OCI-LY7 (cell line): ENCODE measurements around the gene RNF208. TPM values are rescaled to one million over a fixed set of nuclear protein-coding genes. Genes with fewer than 3 reads are reported as not detected.

Experiments
- BruUV-seq: library from RNA; stranded (reverse); fragments of 400-500 nt; replicated peaks from 2 replicates; lab custom pipeline; 2021; lab: Mats Ljungman, UMichigan
- CTCF ChIA-PET: fragments of 300-600 bp; sonication (Branson Sonifier 250); formaldehyde crosslinking; loops from one replicate; lab custom pipeline; 2022; ENCODE audit warnings: antibody characterized with exemption; ENCODE audit not compliant: unreplicated experiment; lab: Charles Lee
- POLR2A ChIA-PET: fragments of 300-600 bp; sonication (Branson Sonifier 250); formaldehyde crosslinking; loops from one replicate; lab custom pipeline; 2022; ENCODE audit warnings: antibody characterized with exemption; lab: Charles Lee
- DNase-seq: peaks from one replicate; pipeline ENCODE4 v3.0.0-alpha.2; 2015; ENCODE audit warnings: low spot score
- H2AFZ ChIP-seq: fragments of 200-600 bp; sonication (generic), shearing (Covaris generic); 2 replicates; pipeline ENCODE4 v1.6.1; 2014; ENCODE audit warnings: mild to moderate bottlenecking, antibody characterized with exemption, low read length, moderate library complexity
- H3K27ac ChIP-seq: fragments of 200-600 bp; sonication (generic); 2 replicates; pipeline ENCODE4 v1.5.1; 2014; ENCODE audit warnings: mixed run types, low read depth, mild to moderate bottlenecking, moderate library complexity, low read length, inconsistent platforms; ENCODE audit not compliant: poor library complexity, severe bottlenecking
- H3K36me3 ChIP-seq: fragments of 200-600 bp; sonication (generic); 2 replicates; pipeline ENCODE4 v1.6.1; 2014; ENCODE audit warnings: mild to moderate bottlenecking, antibody characterized with exemption, low read length, moderate library complexity, mixed read lengths; ENCODE audit not compliant: insufficient read depth
- H3K4me1 ChIP-seq: fragments of 200-600 bp; sonication (generic); 2 replicates; pipeline ENCODE4 v1.5.1; 2014; ENCODE audit warnings: mild to moderate bottlenecking, low read length; ENCODE audit not compliant: insufficient read depth, poor library complexity, severe bottlenecking
- H3K4me2 ChIP-seq: fragments of 200-600 bp; sonication (generic); 2 replicates; pipeline ENCODE4 v1.6.1; 2014; ENCODE audit warnings: mild to moderate bottlenecking, low read length
- H3K4me3 ChIP-seq: fragments of 200-600 bp; sonication (generic); 2 replicates; pipeline ENCODE4 v1.5.1; 2014; ENCODE audit warnings: mild to moderate bottlenecking, low read depth, low read length; ENCODE audit not compliant: poor library complexity, severe bottlenecking
- H3K79me2 ChIP-seq: fragments of 200-600 bp; sonication (generic); 2 replicates; pipeline ENCODE4 v1.6.1; 2016; ENCODE audit warnings: low read depth, mild to moderate bottlenecking, low read length, moderate library complexity, mixed read lengths; ENCODE audit not compliant: insufficient read depth
- H3K9me2 ChIP-seq: fragments of 200-600 bp; sonication (generic); 2 replicates; pipeline ENCODE4 v1.6.1; 2016; ENCODE audit warnings: mild to moderate bottlenecking, low read length, mixed read lengths; ENCODE audit not compliant: insufficient read depth
- H3K9me3 ChIP-seq: fragments of 200-600 bp; sonication (generic); 2 replicates; pipeline ENCODE4 v1.6.1; 2014; ENCODE audit warnings: mild to moderate bottlenecking, mixed run types, low read length, mixed read lengths
- H4K20me1 ChIP-seq: fragments of 200-600 bp; sonication (generic); 2 replicates; pipeline ENCODE4 v1.6.1; 2014; ENCODE audit warnings: mild to moderate bottlenecking, antibody characterized with exemption, low read length, moderate library complexity, mixed read lengths; ENCODE audit not compliant: insufficient read depth
- EZH2phosphoT487 ChIP-seq: fragments of 200-600 bp; sonication (generic); IDR thresholded peaks from 2 replicates; pipeline ENCODE4 v1.6.1; 2018; ENCODE audit warnings: low read depth, borderline replicate concordance, mild to moderate bottlenecking, mixed run types, antibody characterized with exemption, low read length, moderate library complexity, mixed read lengths
- intact Hi-C: fragments of 100-400 bp; cut with micrococcal nuclease; formaldehyde crosslinking; loops from one replicate; pipeline ENCODE4 v1.10.0; 2022; ENCODE audit not compliant: unreplicated experiment
- total RNA-seq, 2 experiments: library from RNA; depleted of rRNA in 1 of 2; stranded (reverse); fragments of >200 nt in 1 of 2; shearing (Covaris generic) in 1 of 2; gene quantifications; 2 replicates each; pipeline ENCODE4 v1.2.3, GENCODE V29; 2014 to 2022
- TF ChIP-seq, protein P1 (sequence below): fragments of 200-600 bp; sonication (generic); conservative IDR thresholded peaks from 2 replicates; pipeline ENCODE4 v1.5.1; 2014; ENCODE audit warnings: mild to moderate bottlenecking, antibody characterized with exemption, low read length, moderate library complexity, mixed read lengths

Gene RNF208
- total RNA-seq, 2 experiments from 2014 or later, result 0.47 to 5.5 TPM

GRCh38 chr9:137229903-137230704 is 8.1 kb upstream of the RNF208 start:
- H4K20me1 ChIP-seq, result no peaks in the 10 kb centered on the region
- H3K9me3 ChIP-seq, result no peaks in the 10 kb centered on the region
- no TSS peak for BruUV-seq
- intact Hi-C loops, result no loop called here
- no peaks in the 10 kb centered on the region for H3K79me2 ChIP-seq
- H3K4me3 ChIP-seq, result no peak overlapping the region
- H3K27ac ChIP-seq, result no peak overlapping the region
- no peak for TF ChIP-seq EZH2phosphoT487
- TF ChIP-seq, protein P1, sequence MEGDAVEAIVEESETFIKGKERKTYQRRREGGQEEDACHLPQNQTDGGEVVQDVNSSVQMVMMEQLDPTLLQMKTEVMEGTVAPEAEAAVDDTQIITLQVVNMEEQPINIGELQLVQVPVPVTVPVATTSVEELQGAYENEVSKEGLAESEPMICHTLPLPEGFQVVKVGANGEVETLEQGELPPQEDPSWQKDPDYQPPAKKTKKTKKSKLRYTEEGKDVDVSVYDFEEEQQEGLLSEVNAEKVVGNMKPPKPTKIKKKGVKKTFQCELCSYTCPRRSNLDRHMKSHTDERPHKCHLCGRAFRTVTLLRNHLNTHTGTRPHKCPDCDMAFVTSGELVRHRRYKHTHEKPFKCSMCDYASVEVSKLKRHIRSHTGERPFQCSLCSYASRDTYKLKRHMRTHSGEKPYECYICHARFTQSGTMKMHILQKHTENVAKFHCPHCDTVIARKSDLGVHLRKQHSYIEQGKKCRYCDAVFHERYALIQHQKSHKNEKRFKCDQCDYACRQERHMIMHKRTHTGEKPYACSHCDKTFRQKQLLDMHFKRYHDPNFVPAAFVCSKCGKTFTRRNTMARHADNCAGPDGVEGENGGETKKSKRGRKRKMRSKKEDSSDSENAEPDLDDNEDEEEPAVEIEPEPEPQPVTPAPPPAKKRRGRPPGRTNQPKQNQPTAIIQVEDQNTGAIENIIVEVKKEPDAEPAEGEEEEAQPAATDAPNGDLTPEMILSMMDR, result no peak
- H3K4me1 ChIP-seq, result peaks cover 12% of the 10 kb centered on the region
- H3K9me2 ChIP-seq, result no peaks in the 10 kb centered on the region
- no peaks in the 10 kb centered on the region for H3K36me3 ChIP-seq
- DNase-seq, result no peak
- no peak overlapping the region for H3K4me2 ChIP-seq
- no peak overlapping the region for H2AFZ ChIP-seq
- ChIA-PET POLR2A (no interaction called here), CTCF (no interaction called here)

DNA sequence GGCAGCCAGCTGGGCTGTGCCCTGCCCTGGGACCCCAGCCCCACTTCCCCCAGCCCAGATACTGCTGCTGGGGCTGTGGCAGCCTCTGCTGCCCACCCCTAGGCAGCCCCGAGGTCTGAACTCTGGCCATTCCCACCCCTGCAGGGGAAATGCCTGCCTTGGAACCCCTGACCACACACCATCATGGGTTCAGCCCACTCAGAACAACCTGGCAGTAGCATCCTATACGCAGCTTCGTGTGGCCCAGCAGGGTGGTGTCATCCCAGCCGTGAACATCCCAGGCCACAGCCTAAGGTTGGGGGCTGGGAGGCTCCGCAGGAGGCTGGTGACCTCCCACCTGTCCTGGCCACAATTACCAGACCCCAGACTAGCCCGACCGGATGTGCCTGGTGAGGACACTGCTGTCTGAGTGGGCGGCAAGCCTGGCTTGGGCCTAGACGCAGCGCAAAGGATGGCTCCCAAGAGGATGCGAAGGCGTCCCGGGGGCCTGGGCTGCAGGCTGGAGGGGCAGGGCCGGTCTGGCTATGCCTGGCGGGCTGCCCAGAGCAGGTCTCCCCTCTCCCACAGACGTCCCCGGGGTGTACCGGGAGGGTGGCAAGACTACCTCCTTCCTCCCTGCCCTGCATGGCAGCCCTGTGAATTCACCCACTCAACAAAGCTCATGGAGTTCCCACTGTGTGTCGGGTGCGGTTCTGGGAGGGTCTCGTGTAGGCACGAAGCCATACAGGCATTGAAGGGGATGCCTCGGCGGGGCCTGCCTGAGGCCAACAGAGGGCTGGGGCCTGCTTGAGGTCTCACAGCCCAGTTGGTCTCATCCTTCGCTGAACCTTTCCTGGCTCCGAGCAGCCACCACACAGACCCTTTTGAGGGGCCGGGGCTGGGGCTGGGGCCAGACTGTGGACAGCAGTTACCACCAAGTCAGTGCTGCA is 7.2 kb upstream of the RNF208 start:
- intact Hi-C loops, result no loop called here
- H3K4me1 ChIP-seq, result peaks cover 11% of the 10 kb centered on the region
- H3K9me2 ChIP-seq, result no peaks in the 10 kb centered on the region
- POLR2A ChIA-PET, result no interaction called here
- no peak overlapping the region for H3K27ac ChIP-seq
- H3K79me2 ChIP-seq, result no peaks in the 10 kb centered on the region
- H2AFZ ChIP-seq, result no peak overlapping the region
- H3K4me3 ChIP-seq, result no peak overlapping the region
- no peak for DNase-seq
- no TSS peak for BruUV-seq
- CTCF ChIA-PET, result no interaction called here
- TF ChIP-seq, protein P1, result no peak
- TF ChIP-seq EZH2phosphoT487, result no peak
- no peak overlapping the region for H3K4me2 ChIP-seq
- no peaks in the 10 kb centered on the region for H3K36me3 ChIP-seq
- no peaks in the 10 kb centered on the region for H3K9me3 ChIP-seq
- H4K20me1 ChIP-seq, result no peaks in the 10 kb centered on the region
